Caco-2 (cell line): ENCODE data around the gene EDN2. TPM values are rescaled to one million over a fixed set of nuclear protein-coding genes. Genes with fewer than 3 reads are reported as not detected.

Experiments used
- BruUV-seq: library from RNA; stranded (reverse); fragments of 400-500 nt; replicated peaks from 2 replicates; lab custom pipeline; 2021; lab: Mats Ljungman, UMichigan
- CTCF ChIA-PET: fragments of 300-600 bp; sonication (Branson Sonifier 250); formaldehyde crosslinking; loops from one replicate; lab custom pipeline; 2022; ENCODE audit warnings: antibody characterized with exemption; lab: Charles Lee
- POLR2A ChIA-PET: fragments of 300-600 bp; sonication (Branson Sonifier 250); formaldehyde crosslinking; loops from one replicate; lab custom pipeline; 2022; ENCODE audit warnings: antibody characterized with exemption; lab: Charles Lee
- DNase-seq, 2 experiments: peaks; one replicate each; pipeline versions ENCODE4 v3.0.0 to v3.0.0-alpha.2; 2020 to 2022
- H3K27me3 ChIP-seq: replicated peaks from 2 replicates; pipeline ENCODE4 v1.6.0; 2011; ENCODE audit warnings: low read length; ENCODE audit not compliant: control insufficient read depth, insufficient read depth
- H3K36me3 ChIP-seq: 2 replicates; pipeline ENCODE4 v1.5.1; 2011; ENCODE audit warnings: low read length; ENCODE audit not compliant: control insufficient read depth, insufficient read depth
- H3K4me1 ChIP-seq: fragments of 250-450 bp; sonication (Bioruptor Pico); 2 replicates; pipeline ENCODE4 v1.5.1; 2020; ENCODE audit warnings: mild to moderate bottlenecking
- H3K4me3 ChIP-seq: 2 replicates; pipeline ENCODE4 v1.5.1; 2011; ENCODE audit warnings: low read depth, mild to moderate bottlenecking, control low read depth, low read length
- H3K9me3 ChIP-seq: fragments of 250-450 bp; sonication (Bioruptor Pico); 2 replicates; pipeline ENCODE4 v1.5.1; 2020; ENCODE audit warnings: mild to moderate bottlenecking, moderate library complexity
- H3K27ac Mint-ChIP-seq: one replicate; pipeline ENCODE4 v1.8.0; 2022; ENCODE audit warnings: mixed read lengths; ENCODE audit not compliant: unreplicated experiment
- H3K27me3 Mint-ChIP-seq: one replicate; pipeline ENCODE4 v1.8.0; 2022; ENCODE audit warnings: mixed read lengths; ENCODE audit not compliant: insufficient read depth, unreplicated experiment
- H3K36me3 Mint-ChIP-seq: one replicate; pipeline ENCODE4 v1.8.0; 2022; ENCODE audit warnings: mild to moderate bottlenecking, mixed read lengths; ENCODE audit not compliant: insufficient read depth, unreplicated experiment
- H3K4me1 Mint-ChIP-seq: one replicate; pipeline ENCODE4 v1.8.0; 2022; ENCODE audit warnings: low read depth, mixed read lengths; ENCODE audit not compliant: unreplicated experiment
- H3K4me3 Mint-ChIP-seq: one replicate; pipeline ENCODE4 v1.8.0; 2022; ENCODE audit warnings: mild to moderate bottlenecking, moderate library complexity, mixed read lengths; ENCODE audit not compliant: unreplicated experiment
- H3K9me3 Mint-ChIP-seq: one replicate; pipeline ENCODE4 v1.8.0; 2022; ENCODE audit warnings: mixed read lengths; ENCODE audit not compliant: unreplicated experiment
- intact Hi-C: fragments of 100-400 bp; cut with micrococcal nuclease; formaldehyde crosslinking; loops from one replicate; pipeline ENCODE4 v1.10.0; 2022; ENCODE audit not compliant: unreplicated experiment
- total RNA-seq: library from RNA; stranded (reverse); gene quantifications from 2 replicates; pipeline ENCODE4 v1.2.3, GENCODE V29; 2022
- TF ChIP-seq, protein P1 (sequence below), 2 experiments: fragments of 200-600 bp in 1 of 2; IDR thresholded peaks; 1 replicate in 1 of 2; 2 replicates in 1 of 2; pipeline versions ENCODE4 v1.5.1 to v1.8.0; 2011 to 2022; ENCODE audit warnings: antibody characterized with exemption in 1 of 2, control low read depth in 1 of 2, inconsistent platforms in 1 of 2, low read depth in 1 of 2, low read length in 1 of 2, mild to moderate bottlenecking in 1 of 2, moderate library complexity in 1 of 2; ENCODE audit not compliant: insufficient read depth in 1 of 2, severe bottlenecking in 1 of 2, unreplicated experiment in 1 of 2

Gene EDN2
- total RNA-seq, 1 experiment from 2014 or later: not detected

DNA sequence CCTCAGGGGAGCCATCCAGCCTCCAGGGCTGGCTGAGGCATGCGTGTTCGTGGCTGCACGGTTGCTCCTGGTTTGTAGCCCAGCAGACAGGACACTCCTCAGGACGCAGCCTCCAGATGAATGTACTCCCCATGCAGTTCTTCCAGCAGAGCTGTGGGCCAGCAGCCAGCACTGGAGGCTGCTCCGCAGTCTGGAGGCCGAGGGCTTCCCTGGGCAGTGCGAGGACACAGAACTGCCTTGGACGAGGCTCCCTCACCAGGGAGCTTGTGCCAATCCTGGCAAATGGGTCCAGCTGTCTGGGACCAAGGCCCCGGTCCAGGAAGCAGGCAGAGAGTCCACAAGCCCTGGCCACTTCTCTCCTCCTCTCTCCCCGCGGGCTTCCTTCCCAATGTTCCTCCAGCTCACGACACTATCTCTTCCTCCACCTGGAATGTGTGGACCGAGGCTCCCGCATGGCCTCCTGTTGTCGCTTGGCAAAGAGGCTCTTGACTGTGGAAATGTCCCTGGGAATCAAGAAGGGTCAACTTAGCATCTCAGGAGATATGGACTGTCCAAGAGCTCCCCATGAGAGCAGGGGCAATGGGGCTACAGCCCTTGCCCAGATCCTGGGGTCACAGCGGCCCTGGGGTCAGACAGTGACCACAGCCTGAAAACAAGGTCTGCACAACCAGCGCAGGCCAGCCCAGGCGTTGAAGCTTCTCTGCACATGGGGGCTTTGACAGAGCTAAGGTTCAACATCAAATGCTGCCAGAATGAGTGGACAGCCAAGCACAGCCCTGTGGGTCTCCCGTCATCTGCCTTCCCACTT is 5.3 kb downstream of the EDN2 start:
- ChIA-PET POLR2A (no interaction called here), CTCF (no interaction called here)
- DNase-seq: no peak
- intact Hi-C loops: no loop called here
- Mint-ChIP-seq H3K9me3 (no peaks in the 10 kb centered on the region), H3K36me3 (no peaks in the 10 kb centered on the region), H3K4me1 (peaks cover 6% of the 10 kb centered on the region), H3K27me3 (no peaks in the 10 kb centered on the region), H3K4me3 (no peak overlapping the region), H3K27ac (no peak overlapping the region)
- BruUV-seq: no TSS peak
- Histone ChIP-seq H3K36me3 (no peaks in the 10 kb centered on the region), H3K27me3 (no peaks in the 10 kb centered on the region), H3K4me3 (no peak overlapping the region), H3K9me3 (no peaks in the 10 kb centered on the region), H3K4me1 (0 out of 2 replicates have a peak, but pooled peaks cover 9% of the 10 kb centered on the region)
- TF ChIP-seq, protein P1, sequence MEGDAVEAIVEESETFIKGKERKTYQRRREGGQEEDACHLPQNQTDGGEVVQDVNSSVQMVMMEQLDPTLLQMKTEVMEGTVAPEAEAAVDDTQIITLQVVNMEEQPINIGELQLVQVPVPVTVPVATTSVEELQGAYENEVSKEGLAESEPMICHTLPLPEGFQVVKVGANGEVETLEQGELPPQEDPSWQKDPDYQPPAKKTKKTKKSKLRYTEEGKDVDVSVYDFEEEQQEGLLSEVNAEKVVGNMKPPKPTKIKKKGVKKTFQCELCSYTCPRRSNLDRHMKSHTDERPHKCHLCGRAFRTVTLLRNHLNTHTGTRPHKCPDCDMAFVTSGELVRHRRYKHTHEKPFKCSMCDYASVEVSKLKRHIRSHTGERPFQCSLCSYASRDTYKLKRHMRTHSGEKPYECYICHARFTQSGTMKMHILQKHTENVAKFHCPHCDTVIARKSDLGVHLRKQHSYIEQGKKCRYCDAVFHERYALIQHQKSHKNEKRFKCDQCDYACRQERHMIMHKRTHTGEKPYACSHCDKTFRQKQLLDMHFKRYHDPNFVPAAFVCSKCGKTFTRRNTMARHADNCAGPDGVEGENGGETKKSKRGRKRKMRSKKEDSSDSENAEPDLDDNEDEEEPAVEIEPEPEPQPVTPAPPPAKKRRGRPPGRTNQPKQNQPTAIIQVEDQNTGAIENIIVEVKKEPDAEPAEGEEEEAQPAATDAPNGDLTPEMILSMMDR (IDR thresholded peaks at IDR 0.05; ENCODE audit: insufficient read depth in 1 of 2, low read depth in 1 of 2, low read length in 1 of 2, severe bottlenecking in 1 of 2, unreplicated experiment in 1 of 2): no peak

GRCh38 chr1:41478118-41478748 is 6.2 kb downstream of the EDN2 start:
- no peak for DNase-seq
- Mint-ChIP-seq H3K4me3 (no peak overlapping the region), H3K27me3 (no peaks in the 10 kb centered on the region), H3K9me3 (no peaks in the 10 kb centered on the region), H3K4me1 (peaks cover 4% of the 10 kb centered on the region), H3K36me3 (no peaks in the 10 kb centered on the region), H3K27ac (no peak overlapping the region)
- no peaks in the 10 kb centered on the region for H3K27me3 ChIP-seq
- H3K9me3 ChIP-seq: no peaks in the 10 kb centered on the region
- no TSS peak for BruUV-seq
- no peaks in the 10 kb centered on the region for H3K36me3 ChIP-seq
- intact Hi-C loops: no loop called here
- 0 out of 2 replicates have a peak, but pooled peaks cover 7% of the 10 kb centered on the region for H3K4me1 ChIP-seq
- POLR2A ChIA-PET: no interaction called here
- TF ChIP-seq, protein P1 (IDR thresholded peaks at IDR 0.05; ENCODE audit: insufficient read depth in 1 of 2, low read depth in 1 of 2, low read length in 1 of 2, severe bottlenecking in 1 of 2, unreplicated experiment in 1 of 2): no peak
- CTCF ChIA-PET: no interaction called here
- H3K4me3 ChIP-seq: no peak overlapping the region

GRCh38 chr1:41476807-41477361 is 7.6 kb downstream of the EDN2 start:
- no peak overlapping the region for H3K4me3 ChIP-seq
- Mint-ChIP-seq H3K4me1 (no peaks in the 10 kb centered on the region), H3K27ac (no peak overlapping the region), H3K27me3 (no peaks in the 10 kb centered on the region), H3K4me3 (no peak overlapping the region), H3K9me3 (no peaks in the 10 kb centered on the region), H3K36me3 (no peaks in the 10 kb centered on the region)
- 0 out of 2 replicates have a peak, but pooled peaks cover 7% of the 10 kb centered on the region for H3K4me1 ChIP-seq
- ChIA-PET CTCF (no interaction called here), POLR2A (no interaction called here)
- no peak for DNase-seq
- H3K27me3 ChIP-seq: no peaks in the 10 kb centered on the region
- BruUV-seq: no TSS peak
- H3K9me3 ChIP-seq: no peaks in the 10 kb centered on the region
- TF ChIP-seq, protein P1 (IDR thresholded peaks at IDR 0.05; ENCODE audit: insufficient read depth in 1 of 2, low read depth in 1 of 2, low read length in 1 of 2, severe bottlenecking in 1 of 2, unreplicated experiment in 1 of 2): no peak
- intact Hi-C loops: no loop called here
- H3K36me3 ChIP-seq: no peaks in the 10 kb centered on the region
